ENCODE measurements around the gene ANKRA2. TPM values are rescaled to one million over a fixed set of nuclear protein-coding genes. Genes with fewer than 3 reads are reported as not detected.

ANKRA2 gene
- total RNA-seq, 3 donors from 2014 or later (not counting 1 experiment from before 2014, with no cell fraction given): 37.4 to 44.4 (median 41.9) TPM

DNA sequence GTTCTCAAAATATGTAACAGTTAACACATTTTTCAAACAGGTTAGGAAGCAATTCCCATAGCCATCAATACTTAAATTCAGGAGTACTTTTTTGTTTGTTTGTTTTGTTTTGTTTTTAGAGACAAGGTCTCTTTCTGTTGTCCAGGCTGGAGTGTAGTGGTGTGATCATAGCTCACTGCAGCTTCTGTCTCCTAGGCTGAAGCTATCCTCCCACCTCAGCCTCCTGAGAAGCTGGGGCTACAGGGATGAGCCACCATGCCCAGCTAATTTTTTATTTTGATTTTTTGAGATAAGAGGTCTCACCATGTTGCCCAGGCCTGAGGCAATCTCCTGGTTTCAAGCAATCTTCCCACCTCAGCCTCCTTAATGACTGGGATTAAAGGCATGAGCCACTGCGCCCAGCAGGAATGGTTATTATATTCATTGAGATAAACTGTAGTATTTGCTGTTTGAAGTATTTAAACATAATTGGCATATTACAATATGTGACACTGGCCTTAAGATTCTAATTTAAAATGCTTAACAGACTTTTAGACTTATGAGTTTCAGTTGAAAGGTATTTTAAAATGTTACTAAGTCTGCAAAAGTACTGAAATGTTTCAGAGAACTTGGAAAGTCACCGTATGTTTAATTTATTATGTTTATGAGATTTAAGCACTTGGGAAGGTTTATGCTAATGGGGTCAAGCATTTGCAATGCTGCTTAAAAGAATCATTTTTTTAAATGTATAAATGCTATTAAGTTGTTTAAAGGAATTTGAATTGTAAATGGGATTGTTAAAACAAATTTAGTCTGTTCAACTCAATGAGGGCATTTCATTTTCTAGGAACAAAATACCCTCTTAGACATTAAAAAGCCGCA, 17.1 kb upstream of the ANKRA2 start:
- Histone ChIP-seq H3K4me1 (ENCODE audit: control insufficient read depth, insufficient read depth, low read length) (no peaks in the 10 kb centered on the region), H3K4me3 (ENCODE audit: low read length) (no peak overlapping the region), H3K36me3 (ENCODE audit: control insufficient read depth, insufficient read depth, low read length) (peaks cover 37% of the 10 kb centered on the region), H3K27ac (ENCODE audit: low read length) (no peak overlapping the region), H3K27me3 (ENCODE audit: control insufficient read depth, insufficient read depth, low read length) (no peaks in the 10 kb centered on the region), H3K9me3 (ENCODE audit: control insufficient read depth, insufficient read depth, low read length) (no peaks in the 10 kb centered on the region)
- ATAC-seq (no peak), DNase-seq (no peak)
- intact Hi-C loops (cut with micrococcal nuclease): no loop called here
- Mint-ChIP-seq H3K9me3 (no peaks in the 10 kb centered on the region), H3K27me3 (ENCODE audit: low read depth in 2 of 2) (no peaks in the 10 kb centered on the region), H3K4me1 (no peaks in the 10 kb centered on the region), H3K27ac (no peak overlapping the region), H3K4me3 (no peak overlapping the region), H3K36me3 (peaks cover 17% of the 10 kb centered on the region)
- 50% methylated on average over 2 of the region's 3 CpGs for WGBS (ENCODE audit: insufficient coverage)
- TF ChIP-seq, protein P1, sequence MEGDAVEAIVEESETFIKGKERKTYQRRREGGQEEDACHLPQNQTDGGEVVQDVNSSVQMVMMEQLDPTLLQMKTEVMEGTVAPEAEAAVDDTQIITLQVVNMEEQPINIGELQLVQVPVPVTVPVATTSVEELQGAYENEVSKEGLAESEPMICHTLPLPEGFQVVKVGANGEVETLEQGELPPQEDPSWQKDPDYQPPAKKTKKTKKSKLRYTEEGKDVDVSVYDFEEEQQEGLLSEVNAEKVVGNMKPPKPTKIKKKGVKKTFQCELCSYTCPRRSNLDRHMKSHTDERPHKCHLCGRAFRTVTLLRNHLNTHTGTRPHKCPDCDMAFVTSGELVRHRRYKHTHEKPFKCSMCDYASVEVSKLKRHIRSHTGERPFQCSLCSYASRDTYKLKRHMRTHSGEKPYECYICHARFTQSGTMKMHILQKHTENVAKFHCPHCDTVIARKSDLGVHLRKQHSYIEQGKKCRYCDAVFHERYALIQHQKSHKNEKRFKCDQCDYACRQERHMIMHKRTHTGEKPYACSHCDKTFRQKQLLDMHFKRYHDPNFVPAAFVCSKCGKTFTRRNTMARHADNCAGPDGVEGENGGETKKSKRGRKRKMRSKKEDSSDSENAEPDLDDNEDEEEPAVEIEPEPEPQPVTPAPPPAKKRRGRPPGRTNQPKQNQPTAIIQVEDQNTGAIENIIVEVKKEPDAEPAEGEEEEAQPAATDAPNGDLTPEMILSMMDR (IDR thresholded peaks at IDR 0.05): no peak

DNA sequence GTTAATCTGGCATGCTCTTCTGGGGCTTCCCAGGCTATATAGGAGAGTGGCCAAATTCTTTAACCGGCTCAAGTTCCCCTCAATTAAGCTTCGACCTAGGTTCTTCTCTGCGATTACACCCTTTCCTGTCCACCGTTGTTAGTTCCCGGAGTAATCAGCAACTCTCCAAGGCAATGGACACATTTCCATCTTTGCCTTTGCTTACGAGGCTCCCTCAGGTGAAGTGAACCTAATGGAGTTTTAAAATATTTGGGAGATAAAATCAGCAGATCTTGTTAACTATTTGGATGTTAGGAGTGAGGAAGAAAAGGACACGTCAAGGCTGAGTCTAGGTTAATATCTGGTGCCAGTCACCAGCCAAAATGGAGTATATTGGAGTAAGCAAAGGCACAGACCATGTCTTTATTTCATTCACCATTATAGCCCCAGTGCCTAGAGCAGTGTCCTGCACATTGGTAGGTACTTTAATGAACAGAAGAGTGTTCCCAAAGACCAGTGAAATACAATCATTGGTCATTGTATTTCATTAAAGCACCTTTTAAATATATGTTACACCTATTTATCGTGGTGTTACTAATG, 619 bp upstream of the ANKRA2 start:
- peak overlapping the region; percentile 95 to 100 for H3K27ac Mint-ChIP-seq
- no peak for ATAC-seq
- intact Hi-C loops (cut with micrococcal nuclease): loop anchor here (2.0 to 10.0 kb wide), 3 partner anchors 67 to 1949 kb away; partner anchors contain the start of genes BTF3, CERT1, GFM2 and NSA2
- Histone ChIP-seq H3K36me3 (ENCODE audit: control insufficient read depth, insufficient read depth, low read length) (peaks cover 13% of the 10 kb centered on the region), H3K27ac (ENCODE audit: low read length) (peak overlapping the region; percentile 95), H3K9me3 (ENCODE audit: control insufficient read depth, insufficient read depth, low read length) (no peaks in the 10 kb centered on the region), H3K4me3 (ENCODE audit: low read length) (peak overlapping the region; percentile 71), H3K4me1 (ENCODE audit: control insufficient read depth, insufficient read depth, low read length) (peaks cover 13% of the 10 kb centered on the region), H3K27me3 (ENCODE audit: control insufficient read depth, insufficient read depth, low read length) (no peaks in the 10 kb centered on the region)
- TF ChIP-seq, protein P1 (IDR thresholded peaks at IDR 0.05): no peak
- H3K36me3 Mint-ChIP-seq: peaks cover 5% of the 10 kb centered on the region
- no peaks in the 10 kb centered on the region for H3K27me3 Mint-ChIP-seq (ENCODE audit: low read depth in 2 of 2)
- peak overlapping the region; percentile 99 for H3K4me3 Mint-ChIP-seq
- no peak for DNase-seq
- 6% methylated on average over 8 of the region's 8 CpGs for WGBS (ENCODE audit: insufficient coverage)
- H3K9me3 Mint-ChIP-seq: no peaks in the 10 kb centered on the region
- H3K4me1 Mint-ChIP-seq: peaks cover 31 to 33% of the 10 kb centered on the region in 2 donors

DNA sequence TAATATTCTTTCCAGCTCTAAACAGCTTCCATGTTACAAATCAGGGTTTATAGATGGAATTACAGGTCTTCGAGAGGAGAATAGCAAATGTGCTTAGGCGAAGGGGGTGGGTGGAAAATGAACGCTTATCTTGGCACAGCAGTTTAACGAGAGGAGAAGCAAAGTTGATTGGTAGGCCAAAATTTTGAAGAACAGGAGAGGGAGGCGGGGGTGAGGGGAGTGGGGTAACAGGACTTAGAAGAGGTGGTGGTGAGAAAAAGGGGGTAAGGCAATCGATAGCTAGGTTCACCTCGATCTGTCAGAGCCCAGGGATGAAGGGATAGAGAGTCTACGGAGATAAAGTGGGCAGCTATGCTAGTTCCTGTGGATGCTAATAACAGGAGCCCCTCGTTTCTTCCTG, 764 bp downstream of the ANKRA2 start:
- Histone ChIP-seq H3K4me1 (ENCODE audit: control insufficient read depth, insufficient read depth, low read length) (peaks cover 15% of the 10 kb centered on the region), H3K4me3 (ENCODE audit: low read length) (peak overlapping the region; percentile 71), H3K27ac (ENCODE audit: low read length) (peak overlapping the region; percentile 95), H3K36me3 (ENCODE audit: control insufficient read depth, insufficient read depth, low read length) (peaks cover 17% of the 10 kb centered on the region), H3K9me3 (ENCODE audit: control insufficient read depth, insufficient read depth, low read length) (no peaks in the 10 kb centered on the region), H3K27me3 (ENCODE audit: control insufficient read depth, insufficient read depth, low read length) (no peaks in the 10 kb centered on the region)
- Mint-ChIP-seq H3K4me1 (peaks cover 38 to 40% of the 10 kb centered on the region in 2 donors), H3K27ac (peak overlapping the region; percentile 95 to 100), H3K27me3 (ENCODE audit: low read depth in 2 of 2) (no peaks in the 10 kb centered on the region), H3K9me3 (no peaks in the 10 kb centered on the region), H3K36me3 (no peaks in the 10 kb centered on the region), H3K4me3 (peak overlapping the region; percentile 99)
- ATAC-seq: no peak
- 6% methylated on average over 9 of the region's 9 CpGs for WGBS (ENCODE audit: insufficient coverage)
- TF ChIP-seq, protein P1 (IDR thresholded peaks at IDR 0.05): no peak
- intact Hi-C loops (cut with micrococcal nuclease): loop anchor here (2.0 to 10.0 kb wide), 3 partner anchors 66 to 1950 kb away; partner anchors contain the start of genes BTF3, CERT1, GFM2 and NSA2
- peak in 1 of 2 donors; percentile 44 for DNase-seq
